HUES64 (cell line): ENCODE data around the gene FBXL16.

Source experiments
- H3K27ac ChIP-seq: 2 replicates; pipeline ENCODE4 v1.7.0; 2013; ENCODE audit warnings: low read depth, low read length, inconsistent platforms
- H3K27me3 ChIP-seq: 2 replicates; pipeline ENCODE4 v1.6.1; 2013; ENCODE audit warnings: mild to moderate bottlenecking, low read length; ENCODE audit not compliant: insufficient read depth
- H3K36me3 ChIP-seq: 2 replicates; pipeline ENCODE4 v1.6.1; 2013; ENCODE audit warnings: mild to moderate bottlenecking, low read length; ENCODE audit not compliant: insufficient read depth
- H3K4me1 ChIP-seq: 2 replicates; pipeline ENCODE4 v1.6.1; 2013; ENCODE audit warnings: mild to moderate bottlenecking, low read length, moderate library complexity; ENCODE audit not compliant: insufficient read depth
- H3K4me3 ChIP-seq: 2 replicates; pipeline ENCODE4 v1.5.1; 2013; ENCODE audit warnings: mild to moderate bottlenecking, low read length, moderate library complexity
- H3K9ac ChIP-seq: 2 replicates; pipeline ENCODE4 v1.6.1; 2013; ENCODE audit warnings: mild to moderate bottlenecking, low read depth, low read length
- H3K9me3 ChIP-seq: 2 replicates; pipeline ENCODE4 v1.6.1; 2013; ENCODE audit warnings: low read depth, low read length; ENCODE audit not compliant: insufficient read depth
- WGBS: fragments of 150-250, 120-280 bp; methylation state at CpG from one replicate; pipeline ENCODE4 v1.1.7; 2013; ENCODE audit warnings: missing lambda C conversion rate; 5-methylcytosine and 5-hydroxymethylcytosine counted together

Gene FBXL16

DNA sequence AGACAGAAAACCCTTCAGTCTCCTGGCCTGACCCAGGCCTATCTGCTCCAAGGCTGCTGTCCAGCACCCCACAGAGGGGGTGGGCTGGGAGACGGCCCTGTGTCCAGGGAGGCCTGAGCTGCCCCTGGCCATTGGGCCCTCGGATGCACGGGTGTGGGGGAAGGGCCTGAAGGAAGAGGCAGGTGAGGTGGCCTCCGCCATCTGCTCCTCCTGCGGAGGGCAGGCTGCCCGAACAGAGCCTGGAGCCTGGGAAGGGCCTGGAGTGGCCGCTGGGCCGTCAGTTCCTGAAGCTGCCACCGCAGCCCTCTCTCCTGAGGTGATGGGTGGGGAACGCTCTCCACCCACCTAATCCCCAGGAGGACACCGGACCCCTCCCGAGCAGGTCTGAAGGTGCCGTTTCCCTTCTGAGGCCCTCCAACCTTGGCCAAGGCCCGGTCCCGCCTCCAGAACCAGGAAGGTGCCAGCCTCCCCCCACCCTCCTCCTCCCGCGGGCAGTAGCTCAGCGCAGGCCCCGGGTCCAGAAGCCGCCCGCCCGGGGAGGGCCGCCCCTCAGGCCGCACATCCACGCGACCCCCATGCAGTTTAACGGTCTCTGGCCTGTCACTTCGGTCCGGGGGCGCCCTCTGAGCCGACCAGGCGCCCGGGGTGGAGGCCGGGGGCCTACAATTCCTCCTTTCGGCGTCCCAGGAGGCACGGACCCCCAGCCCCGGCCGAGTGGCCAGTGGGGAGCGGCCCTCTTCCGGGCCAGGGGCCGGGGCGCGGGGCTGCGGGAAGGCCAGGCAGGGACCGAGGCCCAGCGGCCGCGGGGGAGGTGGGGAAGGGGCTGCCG, 835 bp downstream of the FBXL16 start:
- Histone ChIP-seq H3K4me3 (peak overlapping the region; percentile 35), H3K27me3 (peaks cover 98% of the 10 kb centered on the region), H3K27ac (no peak overlapping the region), H3K36me3 (no peaks in the 10 kb centered on the region), H3K9me3 (no peaks in the 10 kb centered on the region), H3K4me1 (no peaks in the 10 kb centered on the region), H3K9ac (no peak overlapping the region)
- 19% methylated on average over 49 of the region's 50 CpGs for WGBS

DNA sequence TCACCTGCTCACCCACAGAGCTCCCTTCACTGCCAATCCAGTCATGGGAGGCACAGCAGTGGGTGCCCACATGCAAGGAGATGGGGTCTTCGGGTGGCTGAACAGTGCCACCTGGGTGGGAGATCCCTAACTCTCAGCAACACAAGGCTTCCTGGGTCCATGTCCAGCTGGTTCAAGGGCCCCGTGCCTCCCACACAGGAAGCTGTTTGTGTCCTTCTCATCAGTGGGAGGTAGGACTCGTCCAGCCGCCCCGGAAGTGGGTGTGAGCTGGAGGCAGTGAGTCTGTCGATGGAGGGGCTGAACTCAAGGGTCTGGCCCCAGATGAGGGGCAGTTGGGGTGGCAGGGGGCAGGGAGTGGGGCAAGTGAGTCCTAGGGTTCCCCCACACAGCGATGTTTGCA, 1.6 kb downstream of the FBXL16 start:
- H3K36me3 ChIP-seq = no peaks in the 10 kb centered on the region
- H3K27ac ChIP-seq = no peak overlapping the region
- 85% methylated on average over 7 of the region's 7 CpGs for WGBS
- H3K4me3 ChIP-seq = no peak overlapping the region
- no peaks in the 10 kb centered on the region for H3K4me1 ChIP-seq
- H3K27me3 ChIP-seq = peaks cover 98% of the 10 kb centered on the region
- H3K9me3 ChIP-seq = no peaks in the 10 kb centered on the region
- H3K9ac ChIP-seq = no peak overlapping the region

DNA sequence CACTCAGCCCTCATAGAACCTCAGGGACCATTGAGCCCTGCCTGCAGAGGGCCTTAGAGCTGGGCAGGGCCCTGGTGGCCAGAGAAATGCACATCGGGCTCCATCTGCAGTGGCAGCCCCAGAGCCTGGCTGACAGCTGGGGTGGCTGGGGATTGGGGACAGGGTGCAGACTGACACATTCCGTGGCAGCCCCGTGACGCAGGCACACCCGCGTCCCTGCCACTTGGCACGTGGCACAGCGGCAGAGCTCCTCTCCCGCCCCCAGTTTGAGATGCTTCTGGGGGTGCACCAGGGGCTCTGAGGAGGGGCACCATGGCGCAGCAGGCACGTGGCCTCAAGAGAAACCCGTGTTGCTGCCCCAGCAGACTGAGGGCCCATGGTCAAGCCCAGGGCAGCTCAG, 2.2 kb downstream of the FBXL16 start:
- Histone ChIP-seq H3K4me1 (no peaks in the 10 kb centered on the region), H3K27ac (no peak overlapping the region), H3K4me3 (no peak overlapping the region), H3K27me3 (peaks cover 98% of the 10 kb centered on the region), H3K9me3 (no peaks in the 10 kb centered on the region), H3K36me3 (no peaks in the 10 kb centered on the region), H3K9ac (no peak overlapping the region)
- 79% methylated on average over 12 of the region's 12 CpGs for WGBS

DNA sequence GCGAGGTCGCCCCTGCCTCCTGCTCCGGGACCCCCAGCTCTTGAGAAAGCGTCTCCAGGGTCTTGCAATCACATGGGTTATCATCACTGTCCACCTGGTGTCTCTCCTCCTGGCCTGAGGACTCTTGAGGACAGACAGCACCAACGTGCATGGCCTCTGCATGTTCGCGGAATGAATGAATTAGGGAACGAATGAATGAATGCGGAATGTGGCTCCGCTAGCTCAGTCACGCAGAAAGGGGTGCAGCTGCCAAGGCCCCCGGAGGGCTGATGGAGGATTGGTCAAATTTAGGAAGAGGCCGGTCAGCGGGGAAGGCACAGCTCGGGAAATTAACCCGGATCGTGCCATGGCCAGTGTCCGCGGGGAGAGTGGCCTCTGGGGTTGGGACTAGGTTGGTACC, 3.3 kb downstream of the FBXL16 start:
- Histone ChIP-seq H3K27me3 (peaks cover 97% of the 10 kb centered on the region), H3K36me3 (no peaks in the 10 kb centered on the region), H3K4me3 (no peak overlapping the region), H3K27ac (no peak overlapping the region), H3K9me3 (no peaks in the 10 kb centered on the region), H3K4me1 (no peaks in the 10 kb centered on the region), H3K9ac (no peak overlapping the region)
- whole genome bisulfite sequencing = 83% methylated on average over 19 of the region's 19 CpGs

DNA sequence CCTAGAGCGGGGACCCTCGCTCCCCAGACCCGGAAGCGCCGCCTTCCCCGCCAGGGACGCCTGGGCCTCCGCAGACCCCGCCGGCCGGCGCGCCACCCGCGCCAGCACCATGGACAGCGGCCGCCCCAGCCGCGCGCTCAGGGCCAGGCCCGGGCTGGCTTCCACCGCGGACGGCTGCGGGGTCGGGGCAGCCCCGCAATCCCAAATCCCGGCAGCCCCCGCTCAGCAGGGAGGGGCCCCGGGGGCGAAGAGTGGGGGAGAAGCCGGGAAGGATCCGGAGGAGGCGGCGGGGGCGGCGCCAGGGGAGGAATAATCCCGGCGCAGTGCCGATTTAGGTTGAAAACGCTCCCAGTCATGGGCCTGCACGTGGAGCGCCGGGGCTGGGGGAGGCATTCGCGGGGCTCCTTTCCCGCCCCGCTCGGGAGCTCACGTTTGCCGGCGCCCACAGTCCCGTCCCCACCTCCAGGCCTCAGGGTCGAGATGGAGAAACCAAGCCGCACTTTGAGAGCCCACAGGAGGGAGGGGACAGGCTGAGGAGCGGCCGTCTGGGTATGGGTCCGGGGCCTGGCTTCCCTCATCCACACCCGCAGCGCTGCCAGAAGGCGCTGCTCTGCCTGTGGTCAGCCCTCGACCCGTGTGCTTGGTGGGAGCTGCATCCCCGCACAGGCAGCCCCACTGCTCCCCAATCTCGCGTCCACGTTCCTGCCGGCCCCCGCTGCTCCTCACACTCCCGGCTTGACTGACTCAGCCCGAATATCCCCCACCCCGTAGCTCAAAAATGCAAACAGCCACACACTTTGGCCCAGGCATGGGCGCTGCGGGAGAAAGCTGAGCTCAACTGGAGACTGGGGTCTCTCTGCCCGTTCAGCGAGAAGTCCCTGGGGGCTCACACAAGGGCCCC, 4.7 kb downstream of the FBXL16 start:
- Histone ChIP-seq H3K4me1 (no peaks in the 10 kb centered on the region), H3K27ac (no peak overlapping the region), H3K4me3 (peak overlapping the region; percentile 3; the same call in 1 of the 2 replicates), H3K36me3 (no peaks in the 10 kb centered on the region), H3K9ac (no peak overlapping the region), H3K27me3 (peaks cover 96% of the 10 kb centered on the region), H3K9me3 (no peaks in the 10 kb centered on the region)
- WGBS = 6% methylated on average over 76 of the region's 76 CpGs

DNA sequence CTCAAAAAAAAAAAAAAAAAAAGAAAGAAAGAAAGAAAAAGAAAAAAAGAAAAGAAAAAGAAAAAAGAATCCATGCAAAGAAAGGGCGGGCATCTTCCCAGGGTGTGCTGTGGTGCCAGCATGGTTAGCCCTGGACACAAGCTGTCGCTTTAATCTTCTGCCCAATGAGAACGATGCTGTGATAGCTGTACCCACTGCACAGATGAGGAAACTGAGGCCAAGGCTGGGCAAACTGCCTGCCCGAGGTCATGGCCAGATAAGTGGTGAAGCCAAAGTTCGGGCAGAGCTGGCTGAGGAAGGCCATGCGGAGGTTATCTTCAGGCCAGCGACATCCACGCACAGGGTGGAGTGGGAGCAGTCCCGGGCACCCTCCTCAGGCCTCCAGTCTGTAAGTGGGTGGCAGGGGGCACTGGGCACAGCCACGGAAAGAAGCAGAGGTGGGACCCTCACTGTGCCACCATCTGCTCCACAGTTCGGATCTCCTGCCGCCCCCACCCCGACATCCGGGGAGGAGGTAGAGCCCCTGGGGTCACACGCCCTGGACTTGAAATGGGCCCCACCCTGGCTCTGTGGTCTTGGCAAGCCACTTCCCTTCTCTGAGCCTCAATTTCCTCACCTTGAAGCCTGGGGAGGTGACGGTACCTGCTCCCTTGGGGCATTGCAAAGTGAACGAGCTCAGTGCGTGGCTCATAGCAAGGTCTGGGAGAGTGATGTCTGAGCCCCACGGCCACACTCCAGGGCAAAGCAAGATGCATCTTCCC, 6.5 kb downstream of the FBXL16 start:
- Histone ChIP-seq H3K9me3 (no peaks in the 10 kb centered on the region), H3K27me3 (peaks cover 97% of the 10 kb centered on the region), H3K27ac (no peak overlapping the region), H3K36me3 (no peaks in the 10 kb centered on the region), H3K4me3 (no peak overlapping the region), H3K4me1 (no peaks in the 10 kb centered on the region), H3K9ac (no peak overlapping the region)
- WGBS = 75% methylated on average over 19 of the region's 19 CpGs

DNA sequence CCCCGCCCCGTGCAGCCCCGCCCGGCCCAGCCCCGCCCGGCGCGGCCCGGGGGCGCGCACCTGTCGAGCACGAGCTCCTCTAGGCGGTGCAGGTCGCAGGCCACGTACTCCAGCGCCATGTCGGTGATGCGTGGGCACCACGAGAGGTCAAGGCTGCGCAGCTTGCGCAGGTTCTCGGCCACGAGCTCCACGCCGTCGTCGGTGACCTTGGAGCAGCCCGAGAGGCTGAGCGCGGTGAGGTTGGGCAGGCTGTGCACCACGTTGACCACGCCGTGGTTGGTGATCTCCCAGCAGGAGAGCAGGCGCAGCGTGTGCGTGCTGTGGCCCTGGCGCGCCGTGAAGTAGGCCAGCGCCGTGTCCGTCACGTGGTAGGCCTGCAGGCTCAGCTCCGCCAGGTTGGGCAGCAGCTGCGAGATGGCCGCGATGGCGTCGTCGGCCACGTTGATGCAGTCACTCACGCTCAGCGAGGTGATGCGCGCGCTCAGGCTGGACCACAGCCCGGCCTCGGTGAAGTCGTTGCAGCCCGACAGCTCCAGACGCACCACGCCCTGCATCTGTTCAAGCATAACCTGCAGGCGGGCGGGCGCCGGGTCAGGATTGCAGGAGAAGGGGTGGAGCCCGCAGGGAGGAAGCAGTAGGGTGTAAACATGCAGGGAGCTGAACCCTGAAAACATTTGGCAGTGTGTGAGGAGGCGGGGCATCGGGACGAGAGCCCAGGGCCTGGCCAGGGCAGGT, 10.1 kb downstream of the FBXL16 start:
- Histone ChIP-seq H3K27me3 (peaks cover 93% of the 10 kb centered on the region), H3K36me3 (no peaks in the 10 kb centered on the region), H3K4me1 (no peaks in the 10 kb centered on the region), H3K9ac (peak overlapping the region; percentile 51; the same call in 1 of the 2 replicates), H3K27ac (no peak overlapping the region), H3K9me3 (no peaks in the 10 kb centered on the region), H3K4me3 (peak overlapping the region; percentile 58)
- 6% methylated on average over 71 of the region's 71 CpGs for WGBS

DNA sequence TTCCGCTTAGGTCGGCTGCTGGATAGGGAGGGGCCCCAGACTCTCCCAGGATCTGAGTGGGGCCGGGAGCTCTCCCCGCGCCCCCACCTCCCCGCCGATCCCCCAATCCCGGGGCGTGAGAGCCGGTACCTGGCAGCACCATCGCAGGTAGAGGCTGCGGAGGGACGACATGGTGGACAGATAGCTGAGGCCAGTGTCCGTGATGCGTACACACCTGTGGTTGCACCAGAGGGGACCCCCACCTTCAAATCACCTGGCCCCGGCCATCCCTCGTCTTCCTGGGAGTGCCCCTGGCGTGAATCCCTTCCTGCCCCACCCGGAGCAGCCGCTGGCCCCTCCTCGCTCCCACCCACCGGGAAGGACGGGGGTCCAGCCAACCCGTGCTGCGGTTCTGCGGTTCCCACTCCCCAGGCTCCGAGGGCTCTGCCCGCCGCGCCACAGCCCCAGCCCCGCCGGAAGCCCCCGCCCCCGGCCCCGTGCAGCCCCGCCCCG, 10.7 kb downstream of the FBXL16 start:
- 4% methylated on average over 37 of the region's 37 CpGs for WGBS
- no peak overlapping the region for H3K27ac ChIP-seq
- H3K4me3 ChIP-seq = peak overlapping the region; percentile 56
- no peaks in the 10 kb centered on the region for H3K9me3 ChIP-seq
- no peak overlapping the region for H3K9ac ChIP-seq
- H3K4me1 ChIP-seq = no peaks in the 10 kb centered on the region
- H3K27me3 ChIP-seq = peaks cover 87% of the 10 kb centered on the region
- H3K36me3 ChIP-seq = no peaks in the 10 kb centered on the region

DNA sequence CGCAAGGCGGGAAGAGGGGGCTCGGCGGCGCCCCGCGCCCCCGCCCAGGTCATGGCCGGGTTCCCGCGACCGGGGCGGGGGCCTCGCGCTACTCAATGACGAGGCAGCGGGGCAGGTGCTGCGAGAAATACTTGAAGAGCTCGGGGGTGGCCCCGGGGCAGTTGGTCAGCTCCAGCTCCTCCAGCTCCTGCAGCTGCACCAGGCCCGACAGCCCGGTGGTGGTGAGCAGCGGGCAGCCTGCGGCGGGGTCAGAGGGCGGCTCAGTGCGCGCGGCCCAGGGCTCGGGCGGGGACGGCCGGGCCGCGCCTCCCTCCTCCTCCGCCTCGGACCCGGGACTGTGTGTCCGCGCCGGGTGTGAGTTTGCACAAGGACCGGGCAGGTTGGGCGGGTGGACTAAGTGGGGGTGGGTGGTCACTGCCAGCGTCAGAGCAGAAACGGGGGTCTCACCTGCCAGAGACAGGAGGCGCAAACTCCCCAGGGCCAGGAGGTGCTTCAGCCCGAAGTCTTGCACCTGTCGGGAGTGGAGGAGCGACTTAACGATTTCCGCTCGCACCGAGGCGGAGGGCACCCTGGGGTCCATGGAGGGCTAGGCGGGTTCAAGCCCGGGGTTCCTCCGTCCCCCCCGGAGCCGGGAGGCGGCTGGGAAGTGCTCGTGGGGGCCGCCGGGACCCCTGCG, 11.3 kb downstream of the FBXL16 start:
- Histone ChIP-seq H3K9ac (no peak overlapping the region), H3K9me3 (no peaks in the 10 kb centered on the region), H3K4me1 (no peaks in the 10 kb centered on the region), H3K27ac (no peak overlapping the region), H3K4me3 (peak overlapping the region; percentile 56), H3K27me3 (peaks cover 81% of the 10 kb centered on the region), H3K36me3 (no peaks in the 10 kb centered on the region)
- WGBS = 3% methylated on average over 64 of the region's 64 CpGs

DNA sequence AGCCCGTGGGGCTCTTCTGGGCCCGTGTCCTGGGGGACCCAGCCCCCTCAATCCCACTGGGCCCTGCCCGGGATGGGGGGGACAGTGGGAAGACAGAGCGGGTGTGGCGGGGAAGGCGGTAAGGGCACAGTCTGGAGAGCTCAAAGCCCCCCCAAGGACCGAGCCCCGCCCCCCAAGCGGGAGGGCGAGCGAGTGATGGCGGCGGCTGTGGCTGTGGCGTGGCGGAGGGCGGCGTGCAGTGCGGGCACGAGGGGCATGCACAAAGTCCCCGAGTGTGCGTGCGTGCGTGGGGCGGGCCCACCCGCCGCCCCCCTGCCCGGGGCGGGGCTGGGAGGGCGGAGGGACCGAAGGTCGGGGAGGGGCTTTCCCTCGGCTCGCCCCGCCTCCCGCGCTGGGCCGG, 11.8 kb downstream of the FBXL16 start:
- Histone ChIP-seq H3K36me3 (no peaks in the 10 kb centered on the region), H3K27ac (no peak overlapping the region), H3K27me3 (peaks cover 75% of the 10 kb centered on the region), H3K9ac (no peak overlapping the region; the same call in 1 of the 2 replicates), H3K4me3 (peak overlapping the region; percentile 56), H3K9me3 (no peaks in the 10 kb centered on the region), H3K4me1 (no peaks in the 10 kb centered on the region)
- WGBS = 4% methylated on average over 37 of the region's 37 CpGs
